Skeletal muscle satellite cell (primary cell): Measurements from ENCODE around the gene UQCRQ. TPM values are rescaled to one million over a fixed set of nuclear protein-coding genes. Genes with fewer than 3 reads are reported as not detected.

Source experiments
- small RNA-seq: library from RNA; depleted of rRNA; stranded (forward); fragments of <200 nt; gene quantifications from one replicate; pipeline ENCODE3, GENCODE V24; 2012

UQCRQ gene

Small RNAs within 50 kb of the gene (small RNA-seq; reads per million reads assigned to genes)
- gene RNA5SP192, result not detected
